ENCODE results near the gene CASP9.
A peak's percentile ranks its signal among the peaks of the same experiment; 100 is the strongest.
"Not testable (repeated sequence)": the region's sequence is repeated elsewhere in the genome, so short reads cannot be mapped to it uniquely, and the experiment has no call there.

Gene CASP9

GRCh38 chr1:15525050-15526020 lies 1.3 kb upstream of the CASP9 start:
- no peak for DNase-seq

- peak; percentile 98 for DNase-seq
Measured at GRCh38 chr1:15524283-15525049, 451 bp upstream of the CASP9 start.

- DNase-seq = peak; percentile 69
Measured at GRCh38 chr1:15523104-15524020, 653 bp downstream of the CASP9 start.

- DNase-seq = no peak
Measured at GRCh38 chr1:15522551-15522950, 1.5 kb downstream of the CASP9 start.

GRCh38 chr1:15521206-15521906 lies 2.7 kb downstream of the CASP9 start:
- not testable (repeated sequence) for DNase-seq

- DNase-seq = no peak
Measured at GRCh38 chr1:15519625-15520024, 4.4 kb downstream of the CASP9 start.

- no peak for DNase-seq
Measured at GRCh38 chr1:15515022-15515663, 8.9 kb downstream of the CASP9 start.

- DNase-seq = not testable (repeated sequence)
Measured at GRCh38 chr1:15514557-15514956, 9.5 kb downstream of the CASP9 start.

- DNase-seq = no peak
Measured at GRCh38 chr1:15513919-15514318, 10.1 kb downstream of the CASP9 start.

- no peak for DNase-seq
Measured at GRCh38 chr1:15513192-15513591, 10.8 kb downstream of the CASP9 start.

- DNase-seq = no peak
Measured at GRCh38 chr1:15510611-15511405, 13.2 kb downstream of the CASP9 start.

GRCh38 chr1:15509586-15509985 lies 14.4 kb downstream of the CASP9 start:
- no peak for DNase-seq

GRCh38 chr1:15508700-15509487 lies 15.1 kb downstream of the CASP9 start:
- DNase-seq = no peak

GRCh38 chr1:15507278-15507677 lies 16.7 kb downstream of the CASP9 start:
- no peak for DNase-seq

GRCh38 chr1:15506831-15507230 lies 17.2 kb downstream of the CASP9 start:
- DNase-seq = no peak

- no peak for DNase-seq
Measured at GRCh38 chr1:15504436-15504835, 19.6 kb downstream of the CASP9 start.

GRCh38 chr1:15501208-15502032 lies 22.6 kb downstream of the CASP9 start:
- peak; percentile 54 for DNase-seq

- no peak for DNase-seq
Measured at GRCh38 chr1:15500184-15501178, 23.5 kb downstream of the CASP9 start.
